NT2/D1 (cell line): ENCODE data around the gene ARID1A.

ENCODE experiments used
- DNase-seq: peaks from one replicate; pipeline ENCODE4 v3.0.0-alpha.2; 2011; ENCODE audit warnings: low read depth, low spot score
- H3K27me3 ChIP-seq: 2 replicates; pipeline ENCODE4 v1.6.0; 2011; ENCODE audit warnings: mild to moderate bottlenecking; ENCODE audit not compliant: insufficient read length, insufficient read depth
- H3K36me3 ChIP-seq: 2 replicates; pipeline ENCODE4 v1.6.1; 2011; ENCODE audit warnings: mild to moderate bottlenecking, low read length, mixed read lengths; ENCODE audit not compliant: insufficient read depth, insufficient read length
- H3K4me1 ChIP-seq: 2 replicates; pipeline ENCODE4 v1.5.1; 2011; ENCODE audit not compliant: insufficient read depth, insufficient read length
- H3K4me3 ChIP-seq: 2 replicates; pipeline ENCODE4 v1.5.1; 2011; ENCODE audit warnings: low read depth; ENCODE audit not compliant: insufficient read length
- H3K9ac ChIP-seq: 2 replicates; pipeline ENCODE4 v1.6.0; 2011; ENCODE audit warnings: low read depth; ENCODE audit not compliant: insufficient read length
- H3K9me3 ChIP-seq: 2 replicates; pipeline ENCODE4 v1.5.1; 2011; ENCODE audit warnings: mild to moderate bottlenecking, low read length; ENCODE audit not compliant: insufficient read depth
- SUZ12 ChIP-seq: IDR thresholded peaks from 2 replicates; pipeline ENCODE4 v1.6.1; 2011; ENCODE audit not compliant: insufficient read length, insufficient read depth; ENCODE audit errors: extremely low read depth
- YY1 ChIP-seq: IDR thresholded peaks from 2 replicates; pipeline ENCODE4 v1.6.1; 2011; ENCODE audit not compliant: insufficient read length, insufficient read depth
- ZNF274 ChIP-seq: IDR thresholded peaks from 2 replicates; pipeline ENCODE4 v1.6.1; 2011; ENCODE audit warnings: mild to moderate bottlenecking, low read depth, low read length

The ARID1A gene

DNA sequence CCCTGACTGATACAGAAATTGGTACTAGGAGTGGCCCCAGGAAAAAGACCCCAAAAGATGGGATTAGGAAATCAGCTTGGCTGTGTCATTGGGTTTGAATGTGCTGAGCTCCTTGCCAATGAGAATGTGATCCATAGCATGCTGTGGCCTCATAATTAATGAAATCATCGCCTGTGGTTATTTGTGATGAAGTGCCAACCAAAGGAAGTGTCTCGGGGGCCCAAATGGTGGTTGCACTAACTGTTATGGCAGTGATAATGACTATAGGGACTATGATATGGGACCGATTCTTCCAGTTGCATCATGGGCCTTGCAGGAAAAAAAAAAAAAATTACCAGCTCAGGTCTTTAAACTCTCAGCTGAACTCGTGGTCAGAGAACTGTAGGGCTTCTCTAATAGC is 115.2 kb downstream of the ARID1A start:
- no peaks in the 10 kb centered on the region for H3K4me1 ChIP-seq
- H3K36me3 ChIP-seq = no peaks in the 10 kb centered on the region
- TF ChIP-seq YY1 = no peak
- no peak for TF ChIP-seq SUZ12
- H3K9ac ChIP-seq = no peak overlapping the region
- H3K27me3 ChIP-seq = no peaks in the 10 kb centered on the region
- no peaks in the 10 kb centered on the region for H3K9me3 ChIP-seq
- DNase-seq = no peak
- no peak overlapping the region for H3K4me3 ChIP-seq

DNA sequence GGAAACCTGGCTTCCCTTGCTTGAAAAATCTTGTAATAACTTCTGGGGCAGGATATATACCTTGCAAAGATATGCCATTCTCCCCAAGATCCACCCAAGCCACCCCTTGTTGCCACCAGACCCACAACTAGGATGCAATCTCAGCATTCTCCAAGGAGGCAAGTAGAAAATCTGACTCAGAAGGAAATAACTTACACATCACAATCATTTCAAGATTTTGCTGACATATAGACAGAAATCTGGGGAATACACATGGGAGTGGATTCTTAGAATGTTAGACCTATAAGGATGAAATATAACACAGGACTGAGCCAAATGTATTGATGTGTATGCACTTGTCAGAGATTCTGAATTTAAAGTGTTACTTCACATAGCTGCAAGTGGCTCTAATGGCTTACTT is 115.9 kb downstream of the ARID1A start:
- H3K9me3 ChIP-seq = no peaks in the 10 kb centered on the region
- H3K36me3 ChIP-seq = no peaks in the 10 kb centered on the region
- H3K4me3 ChIP-seq = no peak overlapping the region
- TF ChIP-seq SUZ12 (no peak), YY1 (no peak), ZNF274 (no peak)
- no peak overlapping the region for H3K9ac ChIP-seq
- DNase-seq = no peak
- no peaks in the 10 kb centered on the region for H3K4me1 ChIP-seq
- H3K27me3 ChIP-seq = no peaks in the 10 kb centered on the region

DNA sequence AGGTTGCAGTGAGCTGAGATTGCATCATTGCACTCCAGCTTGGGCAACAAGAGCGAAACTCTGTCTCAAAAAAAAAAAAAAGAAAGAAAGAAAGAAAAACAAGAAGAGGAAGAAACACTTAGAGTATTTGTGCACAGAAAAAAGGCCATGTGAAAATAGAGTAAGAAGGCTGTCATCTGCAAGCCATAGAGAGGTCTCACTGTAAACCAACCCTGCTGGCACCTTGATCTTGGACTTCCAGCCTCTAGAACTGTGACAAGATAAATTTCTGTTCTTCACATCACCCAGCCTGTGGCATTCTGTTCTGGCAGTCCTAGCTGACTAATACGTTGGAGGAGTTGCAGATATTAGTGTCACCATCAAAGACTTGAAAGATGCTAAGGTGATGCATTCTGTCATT is 118.6 kb downstream of the ARID1A start:
- DNase-seq = no peak
- TF ChIP-seq SUZ12 = no peak
- TF ChIP-seq ZNF274 = no peak
- TF ChIP-seq YY1 = no peak
- Histone ChIP-seq H3K27me3 (no peaks in the 10 kb centered on the region), H3K36me3 (no peaks in the 10 kb centered on the region), H3K9ac (no peak overlapping the region), H3K9me3 (0 out of 2 replicates have a peak, but pooled peaks cover 3% of the 10 kb centered on the region), H3K4me3 (no peak overlapping the region), H3K4me1 (no peaks in the 10 kb centered on the region)

DNA sequence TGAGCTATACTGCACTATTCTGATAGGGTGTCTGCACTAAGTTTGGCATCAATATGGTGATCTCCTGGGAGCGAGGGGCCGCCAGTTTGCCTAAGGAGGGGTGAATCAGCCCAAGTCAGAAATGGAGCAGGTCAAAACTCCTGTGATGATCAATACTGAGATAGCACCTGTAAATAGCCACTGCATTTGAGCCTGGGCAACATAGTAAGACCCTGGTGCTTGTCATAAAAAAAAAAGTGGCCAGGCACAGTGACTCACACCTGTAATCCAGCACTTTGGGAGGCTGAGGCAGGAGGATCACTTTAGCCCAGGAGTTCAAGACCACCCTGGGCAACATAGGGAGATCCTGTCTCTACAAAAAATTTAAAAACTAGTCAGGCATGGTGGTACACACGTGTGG is 119.1 kb downstream of the ARID1A start:
- 0 out of 2 replicates have a peak, but pooled peaks cover 3% of the 10 kb centered on the region for H3K9me3 ChIP-seq
- H3K4me1 ChIP-seq = no peaks in the 10 kb centered on the region
- DNase-seq = no peak
- H3K36me3 ChIP-seq = no peaks in the 10 kb centered on the region
- no peak overlapping the region for H3K4me3 ChIP-seq
- no peak for TF ChIP-seq SUZ12
- TF ChIP-seq ZNF274 = no peak
- TF ChIP-seq YY1 = no peak
- H3K27me3 ChIP-seq = no peaks in the 10 kb centered on the region
- H3K9ac ChIP-seq = no peak overlapping the region

DNA sequence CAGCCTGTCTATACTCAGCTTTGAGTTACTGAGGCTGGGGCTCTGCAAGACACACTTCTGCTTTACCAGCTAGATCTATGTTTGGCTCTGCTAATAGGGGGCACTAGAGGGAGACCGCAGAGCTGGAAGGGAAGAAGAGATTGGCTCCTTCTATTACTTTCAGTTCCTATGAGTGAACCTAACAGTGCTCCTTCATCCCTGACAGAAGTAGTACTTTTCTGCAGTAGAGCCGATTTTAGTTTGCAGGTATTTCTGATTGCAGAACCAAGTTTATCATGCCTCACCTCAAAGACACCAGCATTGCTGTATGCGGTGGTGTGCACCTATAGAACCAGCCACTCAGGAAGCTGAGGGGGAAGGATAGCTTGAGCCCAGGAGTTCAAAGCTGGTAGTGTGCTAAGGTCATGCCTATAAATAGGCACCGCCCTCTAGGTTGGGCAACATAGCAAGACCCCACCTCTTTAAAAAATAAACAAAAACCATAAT is 125.0 kb downstream of the ARID1A start:
- no peak for DNase-seq
- H3K9me3 ChIP-seq = 0 out of 2 replicates have a peak, but pooled peaks cover 3% of the 10 kb centered on the region
- H3K4me3 ChIP-seq = no peak overlapping the region
- no peak for TF ChIP-seq ZNF274
- no peak for TF ChIP-seq SUZ12
- TF ChIP-seq YY1 = no peak
- H3K27me3 ChIP-seq = no peaks in the 10 kb centered on the region
- H3K4me1 ChIP-seq = no peaks in the 10 kb centered on the region
- H3K36me3 ChIP-seq = no peaks in the 10 kb centered on the region
- H3K9ac ChIP-seq = no peak overlapping the region

DNA sequence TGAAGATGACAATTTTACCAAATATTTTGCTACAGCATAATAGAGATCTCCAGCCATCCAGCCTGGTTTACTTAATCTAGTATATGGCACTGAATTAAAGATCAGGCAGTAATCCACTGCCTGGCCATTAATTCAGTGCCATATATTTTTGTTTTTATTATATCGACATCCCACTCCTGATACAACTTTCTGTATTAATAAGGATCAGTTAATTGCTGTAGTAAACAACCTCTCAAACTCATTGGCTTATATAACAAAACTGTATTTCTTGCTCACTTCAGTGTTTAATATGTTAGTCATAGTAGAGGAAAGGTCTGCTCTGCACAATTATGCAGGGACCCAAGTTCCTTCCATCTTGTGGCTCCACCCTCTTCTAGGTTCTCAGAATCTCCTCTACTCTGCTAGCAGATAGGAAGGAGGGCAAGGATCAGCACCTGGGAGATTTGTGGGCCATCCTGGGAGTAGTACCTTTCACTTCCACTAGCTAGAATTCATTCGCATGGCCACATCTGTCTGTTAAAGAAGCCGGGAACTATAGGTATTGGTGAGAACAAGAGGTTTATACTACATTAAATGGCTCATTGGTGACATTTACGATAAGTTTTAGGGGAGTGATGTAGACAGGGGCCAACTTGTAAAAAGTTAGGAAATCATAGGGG is 127.1 kb downstream of the ARID1A start:
- DNase-seq = no peak
- no peak for TF ChIP-seq SUZ12
- TF ChIP-seq YY1 = no peak
- TF ChIP-seq ZNF274 = no peak

DNA sequence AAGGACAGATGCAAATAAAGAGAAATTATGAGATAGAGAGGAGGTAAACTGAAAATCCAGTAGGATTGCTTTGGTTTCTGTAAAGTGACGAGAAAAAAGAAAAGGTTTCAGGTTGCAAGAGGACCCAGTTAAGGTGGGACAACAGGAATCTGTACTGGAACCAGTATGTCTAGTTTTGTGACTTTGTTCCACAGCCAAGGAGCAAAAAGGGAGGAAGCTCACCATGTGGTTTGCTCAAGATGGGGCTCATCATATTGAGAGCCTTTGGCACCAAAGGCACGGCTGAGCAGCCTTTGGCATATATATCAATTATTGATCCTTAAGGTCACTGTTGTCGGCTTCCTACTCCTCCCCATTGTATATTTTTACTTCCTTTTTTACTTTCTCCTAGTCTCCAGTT is 128.9 kb downstream of the ARID1A start:
- no peak for TF ChIP-seq YY1
- TF ChIP-seq SUZ12 = no peak
- TF ChIP-seq ZNF274 = no peak
- Histone ChIP-seq H3K27me3 (no peaks in the 10 kb centered on the region), H3K4me1 (peaks cover 18% of the 10 kb centered on the region), H3K4me3 (no peak overlapping the region), H3K9me3 (no peaks in the 10 kb centered on the region), H3K9ac (no peak overlapping the region), H3K36me3 (peaks cover 11% of the 10 kb centered on the region)
- no peak for DNase-seq

More for the DNA sequence above, 127.1 kb downstream of the ARID1A start:
- Histone ChIP-seq H3K4me3 (no peak overlapping the region), H3K9me3 (no peaks in the 10 kb centered on the region), H3K4me1 (peaks cover 6% of the 10 kb centered on the region), H3K36me3 (no peaks in the 10 kb centered on the region), H3K27me3 (no peaks in the 10 kb centered on the region), H3K9ac (no peak overlapping the region)
